OCI-LY7 (cell line): ENCODE measurements around the gene GID4.

Experiments
- CTCF ChIP-seq: fragments of 200-600 bp; sonication (generic); conservative IDR thresholded peaks from 2 replicates; pipeline ENCODE4 v1.5.1; 2014; ENCODE audit warnings: mild to moderate bottlenecking, antibody characterized with exemption, low read length, moderate library complexity, mixed read lengths
- EZH2phosphoT487 ChIP-seq: fragments of 200-600 bp; sonication (generic); IDR thresholded peaks from 2 replicates; pipeline ENCODE4 v1.6.1; 2018; ENCODE audit warnings: low read depth, borderline replicate concordance, mild to moderate bottlenecking, mixed run types, antibody characterized with exemption, low read length, moderate library complexity, mixed read lengths

- TF ChIP-seq EZH2phosphoT487 (no peak), CTCF (no peak)
Measured at GRCh38 chr17:18108401-18109312, 69.4 kb downstream of the GID4 start, which contains the start of gene MYO15A.
